Chondrocyte (in vitro differentiated cells): ENCODE data around the gene AJAP1. TPM values are rescaled to one million over a fixed set of nuclear protein-coding genes. Genes with fewer than 3 reads are reported as not detected.

Source experiments
- DNase-seq: peaks from one replicate; pipeline ENCODE4 v3.0.0; 2021; ENCODE audit warnings: mixed read lengths, low spot score
- H3K27ac Mint-ChIP-seq: one replicate; pipeline ENCODE4 v1.8.0; 2021; ENCODE audit warnings: mild to moderate bottlenecking, moderate library complexity, mixed read lengths; ENCODE audit not compliant: unreplicated experiment
- H3K27me3 Mint-ChIP-seq: 2 replicates; pipeline ENCODE4 v1.8.0; 2021; ENCODE audit warnings: low read depth, mixed read lengths
- H3K36me3 Mint-ChIP-seq: 2 replicates; pipeline ENCODE4 v1.8.0; 2021; ENCODE audit warnings: low read depth, mixed read lengths
- H3K4me1 Mint-ChIP-seq: 2 replicates; pipeline ENCODE4 v1.8.0; 2021; ENCODE audit warnings: low read depth, mild to moderate bottlenecking, mixed read lengths
- H3K4me3 Mint-ChIP-seq: one replicate; pipeline ENCODE4 v1.8.0; 2021; ENCODE audit warnings: mild to moderate bottlenecking, moderate library complexity, mixed read lengths; ENCODE audit not compliant: unreplicated experiment
- H3K9me3 Mint-ChIP-seq: 2 replicates; pipeline ENCODE4 v1.8.0; 2021; ENCODE audit warnings: low read depth, mixed read lengths
- total RNA-seq: library from RNA; stranded (reverse); gene quantifications from 3 replicates; pipeline ENCODE4 v1.2.1, GENCODE V29; 2021
- TF ChIP-seq, protein P1 (sequence below): fragments of 200-600 bp; sonication (generic); IDR thresholded peaks from 2 replicates; pipeline ENCODE4 v1.5.0; 2021; ENCODE audit warnings: antibody characterized with exemption, mild to moderate bottlenecking, moderate library complexity

The AJAP1 gene
- total RNA-seq, 1 donor from 2014 or later: not detected

DNA sequence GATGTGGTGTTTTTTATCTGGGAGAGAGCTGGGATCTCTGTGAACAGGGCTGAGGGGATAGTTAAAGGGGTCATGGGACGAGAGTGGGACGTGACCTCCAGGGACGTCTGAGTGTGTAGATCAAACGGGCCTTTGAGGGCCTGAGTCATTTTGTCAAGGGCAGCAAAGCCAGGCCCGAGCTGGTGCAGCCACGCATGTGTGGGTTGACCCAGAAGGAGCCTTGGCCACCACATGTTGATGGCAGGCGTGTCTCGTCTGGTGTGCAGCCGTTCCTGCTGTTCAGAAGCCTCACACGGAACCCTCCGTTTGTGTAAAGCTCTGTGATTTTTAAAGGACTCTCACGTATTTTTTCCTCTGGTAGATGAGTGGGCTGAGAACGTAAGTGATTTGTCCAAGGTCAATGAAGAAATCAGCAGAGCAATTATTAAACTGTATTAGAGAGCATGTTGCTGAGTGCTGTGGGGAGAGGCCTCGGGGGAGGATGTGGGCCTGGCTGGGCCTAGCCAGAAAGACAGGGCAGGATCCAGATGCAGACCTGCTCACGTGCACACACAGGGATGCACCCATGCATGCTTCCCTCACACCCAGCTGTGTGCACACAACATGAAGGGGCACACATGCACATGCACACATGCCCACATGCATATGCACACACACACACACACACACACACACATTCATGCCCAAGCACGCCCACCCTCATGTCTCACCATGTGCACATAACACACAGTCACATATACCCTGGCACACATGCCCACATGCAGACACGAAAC is 89.8 kb downstream of the AJAP1 start:
- TF ChIP-seq, protein P1, sequence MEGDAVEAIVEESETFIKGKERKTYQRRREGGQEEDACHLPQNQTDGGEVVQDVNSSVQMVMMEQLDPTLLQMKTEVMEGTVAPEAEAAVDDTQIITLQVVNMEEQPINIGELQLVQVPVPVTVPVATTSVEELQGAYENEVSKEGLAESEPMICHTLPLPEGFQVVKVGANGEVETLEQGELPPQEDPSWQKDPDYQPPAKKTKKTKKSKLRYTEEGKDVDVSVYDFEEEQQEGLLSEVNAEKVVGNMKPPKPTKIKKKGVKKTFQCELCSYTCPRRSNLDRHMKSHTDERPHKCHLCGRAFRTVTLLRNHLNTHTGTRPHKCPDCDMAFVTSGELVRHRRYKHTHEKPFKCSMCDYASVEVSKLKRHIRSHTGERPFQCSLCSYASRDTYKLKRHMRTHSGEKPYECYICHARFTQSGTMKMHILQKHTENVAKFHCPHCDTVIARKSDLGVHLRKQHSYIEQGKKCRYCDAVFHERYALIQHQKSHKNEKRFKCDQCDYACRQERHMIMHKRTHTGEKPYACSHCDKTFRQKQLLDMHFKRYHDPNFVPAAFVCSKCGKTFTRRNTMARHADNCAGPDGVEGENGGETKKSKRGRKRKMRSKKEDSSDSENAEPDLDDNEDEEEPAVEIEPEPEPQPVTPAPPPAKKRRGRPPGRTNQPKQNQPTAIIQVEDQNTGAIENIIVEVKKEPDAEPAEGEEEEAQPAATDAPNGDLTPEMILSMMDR: no peak
- Mint-ChIP-seq H3K36me3 (no peaks in the 10 kb centered on the region), H3K4me1 (no peaks in the 10 kb centered on the region), H3K4me3 (no peak overlapping the region), H3K27ac (no peak overlapping the region), H3K9me3 (peaks cover 10% of the 10 kb centered on the region), H3K27me3 (no peaks in the 10 kb centered on the region)
- peak; percentile 68 for DNase-seq

- peaks cover 10% of the 10 kb centered on the region for H3K9me3 Mint-ChIP-seq
- H3K36me3 Mint-ChIP-seq: no peaks in the 10 kb centered on the region
- TF ChIP-seq, protein P1: no peak
- no peaks in the 10 kb centered on the region for H3K27me3 Mint-ChIP-seq
- peak; percentile 57 for DNase-seq
- H3K4me3 Mint-ChIP-seq: no peak overlapping the region
- no peak overlapping the region for H3K27ac Mint-ChIP-seq
- no peaks in the 10 kb centered on the region for H3K4me1 Mint-ChIP-seq
These were observed 91.2 kb downstream of the AJAP1 start for GRCh38 chr1:4745560-4745959.

GRCh38 chr1:4749406-4749805 is 95.0 kb downstream of the AJAP1 start:
- peak; percentile 68 for DNase-seq
- no peak overlapping the region for H3K27ac Mint-ChIP-seq
- no peaks in the 10 kb centered on the region for H3K27me3 Mint-ChIP-seq
- H3K4me3 Mint-ChIP-seq: no peak overlapping the region
- TF ChIP-seq, protein P1: no peak
- peaks cover 25% of the 10 kb centered on the region for H3K9me3 Mint-ChIP-seq
- H3K4me1 Mint-ChIP-seq: no peaks in the 10 kb centered on the region
- no peaks in the 10 kb centered on the region for H3K36me3 Mint-ChIP-seq

DNA sequence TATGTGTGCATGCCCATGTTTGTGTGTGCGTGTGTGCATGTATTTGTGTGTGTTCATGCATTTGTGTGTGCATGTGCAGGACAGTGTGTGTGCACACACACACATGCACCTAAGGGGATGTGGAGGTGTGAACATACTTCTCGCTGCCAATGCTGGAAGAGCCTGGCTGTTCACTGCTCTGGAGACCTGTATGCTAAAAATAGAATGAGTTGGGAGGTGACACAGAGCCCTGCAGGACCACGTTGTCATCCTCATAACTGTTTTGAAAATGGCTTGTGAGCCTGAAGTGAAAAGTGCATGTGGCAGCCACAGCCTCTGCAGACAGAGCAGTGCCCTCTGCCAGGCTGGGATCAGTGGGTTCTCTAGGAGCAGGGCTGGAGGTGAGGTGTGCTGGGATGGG is 95.8 kb downstream of the AJAP1 start:
- DNase-seq: no peak
- peaks cover 23% of the 10 kb centered on the region for H3K9me3 Mint-ChIP-seq
- TF ChIP-seq, protein P1: no peak
- no peak overlapping the region for H3K4me3 Mint-ChIP-seq
- no peaks in the 10 kb centered on the region for H3K4me1 Mint-ChIP-seq
- no peak overlapping the region for H3K27ac Mint-ChIP-seq
- H3K36me3 Mint-ChIP-seq: no peaks in the 10 kb centered on the region
- H3K27me3 Mint-ChIP-seq: no peaks in the 10 kb centered on the region

DNA sequence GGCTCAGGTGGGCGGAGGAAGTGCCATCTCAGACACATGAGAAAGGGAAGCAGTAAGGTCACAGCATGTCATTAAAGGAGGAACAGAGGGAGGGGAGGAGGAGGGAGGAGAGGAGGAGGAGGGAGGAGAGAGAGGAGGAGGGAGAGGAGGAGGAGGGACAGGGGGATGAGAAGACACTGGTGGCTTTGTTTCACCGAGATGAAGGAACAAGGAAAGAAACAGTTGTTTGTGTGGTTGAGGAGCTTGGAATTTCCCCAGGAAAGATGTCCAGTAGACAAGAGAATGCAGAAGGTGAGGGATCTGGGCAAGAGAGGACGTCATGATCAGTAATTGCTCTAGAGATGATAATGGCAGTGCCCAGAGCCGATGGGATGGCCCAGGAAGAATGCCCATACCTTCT is 97.7 kb downstream of the AJAP1 start:
- Mint-ChIP-seq H3K27ac (no peak overlapping the region), H3K4me3 (no peak overlapping the region), H3K36me3 (no peaks in the 10 kb centered on the region), H3K9me3 (peaks cover 23% of the 10 kb centered on the region), H3K4me1 (no peaks in the 10 kb centered on the region), H3K27me3 (no peaks in the 10 kb centered on the region)
- DNase-seq: no peak
- TF ChIP-seq, protein P1: no peak
